GM12864 (cell line): ENCODE results near the gene MOXD1.
A peak's percentile ranks its signal among the peaks of the same experiment; 100 is the strongest.
"Not testable (repeated sequence)": the region's sequence is repeated elsewhere in the genome, so short reads cannot be mapped to it uniquely, and the experiment has no call there.

ENCODE experiments used
- DNase-seq: peaks from one replicate; pipeline ENCODE4 v3.0.0-alpha.2; 2011; ENCODE audit warnings: low read depth
- H3K4me3 ChIP-seq: 2 replicates; pipeline ENCODE4 v1.5.1; 2011; ENCODE audit warnings: mild to moderate bottlenecking, low read depth, low read length, control low read depth
- TF ChIP-seq, protein P1 (sequence below): IDR thresholded peaks from 2 replicates; pipeline ENCODE4 v1.5.1; 2011; ENCODE audit warnings: low read depth, mild to moderate bottlenecking, moderate library complexity, low read length, control low read depth, inconsistent platforms; ENCODE audit errors: missing control alignments

MOXD1 gene

DNA sequence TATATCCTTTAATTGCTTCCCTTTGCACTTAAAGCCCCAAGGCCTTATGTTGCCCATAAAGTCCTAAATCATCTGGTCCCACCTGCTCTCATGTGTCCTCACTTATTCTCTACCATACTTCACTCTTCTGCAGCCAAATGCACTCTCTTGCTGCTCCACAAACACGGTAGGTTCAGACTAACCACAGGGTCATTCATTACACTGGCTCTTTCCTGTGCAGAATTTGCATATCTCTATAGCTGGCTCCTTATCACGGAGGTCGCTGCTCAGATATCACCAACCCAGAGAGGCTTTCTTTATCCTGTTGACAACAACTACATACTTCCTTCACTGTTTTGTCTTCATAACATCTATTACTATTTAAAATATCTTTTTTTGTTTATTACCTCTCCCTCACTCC is 86.8 kb downstream of the MOXD1 start:
- TF ChIP-seq, protein P1, sequence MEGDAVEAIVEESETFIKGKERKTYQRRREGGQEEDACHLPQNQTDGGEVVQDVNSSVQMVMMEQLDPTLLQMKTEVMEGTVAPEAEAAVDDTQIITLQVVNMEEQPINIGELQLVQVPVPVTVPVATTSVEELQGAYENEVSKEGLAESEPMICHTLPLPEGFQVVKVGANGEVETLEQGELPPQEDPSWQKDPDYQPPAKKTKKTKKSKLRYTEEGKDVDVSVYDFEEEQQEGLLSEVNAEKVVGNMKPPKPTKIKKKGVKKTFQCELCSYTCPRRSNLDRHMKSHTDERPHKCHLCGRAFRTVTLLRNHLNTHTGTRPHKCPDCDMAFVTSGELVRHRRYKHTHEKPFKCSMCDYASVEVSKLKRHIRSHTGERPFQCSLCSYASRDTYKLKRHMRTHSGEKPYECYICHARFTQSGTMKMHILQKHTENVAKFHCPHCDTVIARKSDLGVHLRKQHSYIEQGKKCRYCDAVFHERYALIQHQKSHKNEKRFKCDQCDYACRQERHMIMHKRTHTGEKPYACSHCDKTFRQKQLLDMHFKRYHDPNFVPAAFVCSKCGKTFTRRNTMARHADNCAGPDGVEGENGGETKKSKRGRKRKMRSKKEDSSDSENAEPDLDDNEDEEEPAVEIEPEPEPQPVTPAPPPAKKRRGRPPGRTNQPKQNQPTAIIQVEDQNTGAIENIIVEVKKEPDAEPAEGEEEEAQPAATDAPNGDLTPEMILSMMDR, result no peak
- DNase-seq, result no peak
- H3K4me3 ChIP-seq, result no peak overlapping the region

DNA sequence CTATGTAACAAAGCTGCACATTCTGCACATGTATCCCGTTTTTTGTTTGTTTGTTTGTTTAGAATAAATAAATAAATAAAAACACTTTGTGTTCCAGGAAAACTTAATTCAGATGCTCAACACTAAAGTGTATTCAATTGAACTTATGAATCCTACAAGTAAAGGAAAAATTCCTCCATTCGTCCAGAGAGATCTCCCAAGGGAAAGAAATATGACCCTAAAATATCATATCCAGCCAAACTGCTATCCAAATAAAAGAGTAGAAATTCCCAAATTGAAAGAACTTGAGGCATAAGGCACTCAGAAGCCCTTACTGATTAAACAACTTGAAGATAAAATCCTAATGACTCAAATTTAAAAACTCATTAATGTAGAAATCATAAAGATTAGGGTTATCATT is 90.4 kb downstream of the MOXD1 start:
- TF ChIP-seq, protein P1, result no peak
- no peak overlapping the region for H3K4me3 ChIP-seq
- DNase-seq, result no peak

DNA sequence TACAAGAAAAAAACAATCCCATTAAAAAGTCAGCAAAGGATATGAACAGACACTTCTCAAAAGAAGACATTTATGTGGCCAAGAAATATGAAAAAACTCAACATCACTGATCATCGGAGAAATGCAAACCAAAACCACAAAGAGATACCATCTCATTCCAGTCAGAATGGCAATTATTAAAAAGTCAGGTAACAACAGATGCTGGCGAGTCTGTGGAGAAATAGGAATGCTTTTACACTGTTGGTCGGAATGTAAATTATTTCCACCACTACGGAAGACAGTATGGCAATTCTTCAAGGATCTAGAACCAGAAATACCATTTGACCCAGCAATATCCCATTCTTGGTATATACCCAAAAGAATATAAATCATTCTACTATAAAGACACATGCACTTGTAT is 91.1 kb downstream of the MOXD1 start:
- not testable (repeated sequence) for DNase-seq, H3K4me3 ChIP-seq

DNA sequence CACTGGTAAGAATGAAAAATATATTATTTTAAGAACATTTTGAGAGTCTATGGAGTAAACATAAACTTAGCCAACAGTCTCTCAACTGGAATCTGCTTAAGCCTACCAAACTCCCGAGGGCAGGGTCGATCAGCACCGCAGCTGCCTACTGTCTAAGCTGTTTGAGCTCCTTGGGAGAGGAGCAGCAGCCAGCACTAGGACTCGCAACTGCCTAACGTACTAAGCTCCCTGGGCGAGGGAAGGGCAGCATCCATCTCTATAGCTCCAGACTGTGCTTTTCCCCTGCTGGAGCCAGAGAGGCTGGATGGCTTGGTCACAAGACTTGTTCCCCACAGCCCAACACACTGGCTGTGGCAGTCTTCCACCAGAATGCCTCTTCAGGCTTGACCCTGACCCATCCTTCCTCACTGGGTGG is 96.4 kb downstream of the MOXD1 start:
- H3K4me3 ChIP-seq, result no peak overlapping the region
- TF ChIP-seq, protein P1, result no peak
- no peak for DNase-seq

DNA sequence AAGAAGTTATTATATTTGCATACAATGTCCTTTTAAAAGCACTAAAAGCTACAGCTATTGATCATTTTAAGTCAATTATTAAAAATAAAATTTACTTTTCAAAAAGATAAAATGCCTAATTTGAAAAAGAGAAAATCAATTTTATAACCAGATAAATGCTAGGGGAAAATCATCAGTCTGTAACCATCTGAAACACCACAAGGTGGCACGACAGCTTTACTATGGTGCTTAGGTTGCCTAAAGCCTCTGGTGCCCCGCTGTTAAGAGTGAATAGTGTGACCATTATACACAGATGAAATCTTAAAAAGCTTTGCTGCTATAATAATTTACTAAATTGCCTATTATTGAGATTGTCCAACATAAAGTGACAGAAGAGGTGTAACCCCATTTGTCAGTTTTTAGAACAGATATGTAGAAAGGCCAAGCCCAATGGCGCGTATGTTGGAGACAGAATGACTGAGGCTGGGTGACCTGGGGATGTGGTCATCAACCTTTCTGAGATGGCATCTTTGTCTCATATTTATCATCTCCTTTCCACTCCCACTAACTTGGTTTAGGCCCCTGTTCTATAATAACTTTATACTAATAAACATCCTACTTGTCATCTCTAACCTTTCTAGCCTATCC is 100.8 kb downstream of the MOXD1 start:
- peak; percentile 16 for DNase-seq
- H3K4me3 ChIP-seq, result no peak overlapping the region
- TF ChIP-seq, protein P1, result peak; percentile 42

DNA sequence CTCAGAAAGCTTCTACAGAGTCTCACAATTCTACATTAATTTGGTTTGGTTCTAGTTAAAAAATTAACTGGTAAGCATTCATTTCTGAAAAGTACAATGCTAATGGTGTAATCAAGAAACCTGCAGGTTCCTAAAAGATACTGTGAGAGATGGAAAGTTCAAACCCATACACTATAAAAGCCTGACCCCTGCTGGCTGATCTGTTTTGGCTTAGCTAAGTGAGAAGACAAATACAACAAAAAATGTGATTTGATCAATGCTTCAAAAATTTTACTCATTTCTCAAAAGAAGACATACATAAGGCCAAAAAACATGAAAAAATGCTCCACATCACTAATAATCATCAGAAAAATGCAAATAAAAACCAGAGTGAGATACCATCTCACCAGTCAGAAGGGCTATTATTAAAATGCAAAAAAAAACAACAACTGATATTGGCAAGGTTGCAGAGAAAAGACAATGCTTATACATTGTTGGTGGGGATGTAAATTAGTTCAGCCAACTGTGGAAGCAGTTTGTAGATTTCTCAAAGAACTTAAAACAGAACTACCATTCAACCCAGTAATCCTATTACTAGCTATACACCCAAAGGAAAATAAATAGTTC is 102.8 kb downstream of the MOXD1 start:
- TF ChIP-seq, protein P1, result peak; percentile 57
- DNase-seq, result peak; percentile 24
- H3K4me3 ChIP-seq, result no peak overlapping the region

DNA sequence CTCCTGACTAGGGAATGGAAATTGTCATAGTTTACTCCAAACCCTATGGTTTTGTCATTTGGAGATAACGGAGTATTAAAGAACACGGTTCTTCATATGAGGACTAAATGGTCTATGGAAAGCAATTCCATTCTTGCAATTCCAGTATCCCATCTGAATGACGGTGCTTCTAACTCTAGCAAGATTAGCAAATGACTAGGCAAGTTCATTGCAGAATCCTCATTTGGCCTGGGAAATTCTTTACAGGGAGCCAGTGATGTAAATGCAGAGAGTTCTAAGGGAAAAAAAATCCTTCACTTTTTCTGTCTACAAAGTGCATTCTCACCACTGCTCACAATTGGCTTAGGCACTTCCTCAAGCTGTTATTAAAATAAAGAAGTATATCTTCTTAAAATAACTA is 111.5 kb downstream of the MOXD1 start:
- TF ChIP-seq, protein P1, result no peak
- no peak for DNase-seq
- H3K4me3 ChIP-seq, result no peak overlapping the region
